NCI-H146 (cell line): Measurements from ENCODE around the gene HOXB5.
A peak's percentile ranks its signal among the peaks of the same experiment; 100 is the strongest.

Source experiments
- DNase-seq: peaks from one replicate; lab custom pipeline; 2025; lab: John Stamatoyannopoulos, UW

The HOXB5 gene

GRCh38 chr17:48571826-48572417, 21.7 kb downstream of the HOXB5 start:
- no peak for DNase-seq

GRCh38 chr17:48571024-48571818, 22.4 kb downstream of the HOXB5 start:
- DNase-seq: no peak

DNA sequence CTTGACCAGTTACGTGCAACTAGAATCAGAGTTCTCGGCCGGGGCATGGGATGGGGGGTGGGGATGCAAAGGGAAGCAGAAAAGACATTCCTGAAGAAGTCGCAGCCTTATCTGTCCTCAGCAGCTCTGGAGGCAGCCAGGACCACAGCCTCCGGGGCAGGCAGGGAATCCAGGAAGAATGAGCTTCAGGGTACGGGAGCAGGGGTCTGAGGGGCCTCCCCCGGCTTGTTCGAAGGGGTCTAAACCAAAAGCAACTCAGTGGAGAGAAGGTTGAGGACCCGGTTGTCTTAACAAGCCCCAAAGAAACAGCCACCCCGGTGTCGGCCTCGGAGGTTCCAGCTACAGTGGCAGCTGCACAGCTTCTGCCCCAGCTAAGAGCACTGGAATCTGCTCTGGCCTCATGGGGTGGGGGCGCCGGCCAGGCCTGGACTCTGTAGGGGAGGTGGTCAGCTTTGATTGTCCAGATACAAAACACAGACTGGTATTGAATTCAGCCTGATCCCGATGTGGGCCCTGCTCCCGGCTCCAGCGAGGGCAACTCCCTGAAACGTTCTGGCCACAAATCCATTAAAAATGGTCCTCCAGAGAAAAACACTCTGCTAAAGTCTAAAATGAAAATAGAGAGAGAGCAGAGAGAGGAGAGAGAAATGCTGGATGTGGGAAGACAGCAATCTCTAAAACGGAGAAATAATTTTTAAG, 23.1 kb downstream of the HOXB5 start:
- DNase-seq: no peak

DNA sequence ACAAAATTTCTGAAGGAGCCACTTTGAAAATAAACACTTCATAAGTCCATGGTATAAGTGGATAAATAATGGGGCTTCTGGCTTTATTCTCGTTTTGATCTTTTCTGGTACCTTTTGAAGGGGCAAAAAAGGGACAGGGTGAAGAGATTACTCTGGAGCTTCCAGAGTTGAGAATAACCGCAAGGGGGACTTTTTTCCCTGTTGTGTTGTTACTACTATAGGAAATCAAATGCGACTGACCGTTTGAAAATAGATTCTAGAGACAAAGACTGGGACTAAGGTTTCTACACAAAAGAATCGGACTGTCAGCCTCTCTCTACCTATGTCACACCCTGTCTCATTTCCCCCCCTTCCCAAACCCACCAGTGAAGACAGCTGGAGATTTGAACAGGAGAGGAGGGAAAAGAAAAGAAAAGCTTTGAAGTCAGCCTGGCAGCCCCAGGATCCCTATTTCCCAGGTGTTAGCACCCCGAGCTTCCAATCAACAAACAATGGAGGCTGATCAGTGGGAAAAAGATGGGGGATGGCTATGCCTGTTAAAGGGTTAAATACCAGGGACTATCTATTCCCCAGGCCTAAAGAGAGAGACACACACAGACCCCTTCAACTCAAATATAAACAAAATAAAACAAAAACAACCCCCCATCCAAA, 23.8 kb downstream of the HOXB5 start:
- no peak for DNase-seq

GRCh38 chr17:48569240-48569582, 24.4 kb downstream of the HOXB5 start:
- DNase-seq: no peak

DNA sequence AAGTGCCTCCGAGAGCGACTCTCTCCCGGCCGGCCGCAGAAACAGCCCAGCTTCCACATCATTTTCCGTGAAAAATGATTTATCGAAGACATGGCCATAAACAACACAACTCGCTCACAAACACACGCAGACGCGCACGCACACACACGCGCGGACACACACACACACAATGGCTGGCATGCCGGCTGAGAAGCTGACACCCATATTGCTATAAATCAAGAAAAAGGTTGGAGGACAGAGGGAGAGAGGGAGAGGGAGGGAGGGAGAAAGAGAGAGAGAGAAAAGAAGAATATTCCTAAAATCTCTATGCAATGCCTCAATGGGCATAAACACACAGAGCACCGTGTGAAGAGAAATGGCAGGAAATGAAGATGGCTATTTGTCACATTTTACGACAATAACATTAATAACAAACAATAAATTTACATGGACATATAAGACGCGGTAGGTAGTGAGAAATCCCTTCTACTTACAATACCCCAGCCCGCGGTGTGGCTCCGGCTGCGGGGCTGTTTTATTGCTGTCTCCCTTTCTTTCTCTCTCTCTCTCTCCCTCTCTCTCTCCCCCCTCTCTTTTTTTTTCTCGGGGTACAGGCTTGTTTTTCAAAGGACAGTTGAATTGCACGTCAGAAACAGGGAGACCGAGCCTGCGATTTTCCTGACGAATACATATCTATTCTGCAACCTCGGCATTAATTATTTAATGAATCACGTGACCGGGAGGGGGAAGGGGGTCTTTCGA, 24.9 kb downstream of the HOXB5 start:
- peak; percentile 17 for DNase-seq

- DNase-seq: no peak
Measured at GRCh38 chr17:48567646-48568354, 25.8 kb downstream of the HOXB5 start.

- DNase-seq: no peak
Measured at GRCh38 chr17:48567209-48567608, 26.4 kb downstream of the HOXB5 start.

- no peak for DNase-seq
Measured at GRCh38 chr17:48566717-48567116, 26.9 kb downstream of the HOXB5 start.

GRCh38 chr17:48565925-48566710, 27.5 kb downstream of the HOXB5 start:
- no peak for DNase-seq

- no peak for DNase-seq
Measured at GRCh38 chr17:48565022-48565554, 28.5 kb downstream of the HOXB5 start.

- peak; percentile 59 for DNase-seq
Measured at GRCh38 chr17:48564188-48565021, 29.2 kb downstream of the HOXB5 start.

- no peak for DNase-seq
Measured at GRCh38 chr17:48563867-48564187, 29.8 kb downstream of the HOXB5 start.

DNA sequence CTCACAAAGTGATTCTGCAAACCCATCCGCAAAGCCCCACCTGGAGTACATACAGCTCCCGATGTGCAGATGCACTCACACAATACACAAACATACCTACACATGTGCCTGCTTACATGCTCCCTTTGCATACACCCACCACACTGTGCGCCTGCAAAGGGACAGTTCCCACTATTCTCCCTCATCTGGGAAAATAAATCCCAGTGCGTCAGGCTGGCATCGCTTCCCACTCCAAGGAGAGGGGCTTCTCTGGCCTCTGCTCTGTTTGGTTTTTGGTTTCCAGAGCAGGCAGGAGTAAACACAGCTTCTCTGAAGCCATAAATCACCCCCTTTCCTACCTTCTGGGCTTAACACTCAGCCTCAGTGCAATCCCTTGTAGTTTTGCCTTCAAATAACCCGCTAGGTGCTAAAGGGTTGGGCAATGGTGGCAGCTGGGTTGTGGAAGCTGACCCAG, 30.2 kb downstream of the HOXB5 start:
- DNase-seq: peak; percentile 11

- no peak for DNase-seq
Measured at GRCh38 chr17:48562934-48563333, 30.6 kb downstream of the HOXB5 start.

GRCh38 chr17:48561884-48562810, 31.4 kb downstream of the HOXB5 start:
- DNase-seq: peak; percentile 34

DNA sequence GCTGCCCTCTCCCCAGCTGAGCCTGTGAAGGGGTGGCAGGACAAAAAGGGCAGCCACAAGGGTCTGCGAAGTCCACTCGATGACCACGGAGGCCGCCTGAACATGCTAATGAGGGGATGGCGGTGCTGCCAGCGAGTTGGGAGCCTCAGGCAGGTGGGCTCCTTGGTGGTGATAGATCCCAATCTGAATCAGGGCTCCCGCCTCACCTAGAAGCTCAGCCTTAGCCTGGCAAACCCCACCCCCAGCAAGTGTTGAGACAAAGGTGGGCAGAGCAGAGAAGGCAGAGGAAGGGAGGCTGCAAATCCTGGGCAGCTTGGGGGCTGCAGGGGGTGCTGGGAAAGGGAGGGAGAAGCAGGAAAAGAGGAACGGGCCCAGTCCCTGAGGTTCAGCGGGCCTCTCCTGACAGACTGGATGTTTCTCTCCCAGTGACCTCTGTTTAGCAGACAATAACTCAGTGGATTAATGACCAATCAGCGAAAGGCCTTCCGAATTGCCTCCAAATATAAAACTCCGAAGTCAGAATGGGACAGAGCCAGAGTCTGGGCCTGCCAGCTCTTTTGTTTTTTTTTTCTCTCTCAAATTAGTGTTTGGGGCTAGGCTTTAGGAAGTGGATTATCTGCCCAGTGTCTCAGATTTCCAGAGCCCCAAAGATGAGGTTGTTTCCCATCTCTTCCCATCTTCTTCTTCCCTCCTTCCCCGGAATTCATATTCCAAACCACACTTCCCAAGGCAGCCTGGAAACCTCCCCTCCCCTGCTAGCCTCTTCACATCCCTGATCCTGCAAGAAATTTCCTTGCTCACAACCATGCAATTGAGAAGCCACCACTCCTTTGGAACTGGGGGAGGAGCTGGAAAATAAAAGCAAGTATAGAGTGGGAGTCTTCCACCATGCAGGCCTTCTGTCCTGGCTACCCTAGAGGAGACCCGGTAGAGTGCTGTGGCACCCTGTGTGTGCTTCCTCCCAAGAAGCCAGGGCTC, 33.5 kb downstream of the HOXB5 start:
- DNase-seq: no peak
